GM19463 (cell line): Measurements from ENCODE around the gene ZIC3.

Experiments
- ATAC-seq: cut with Tn5 transposase; IDR thresholded peaks from one replicate; pipeline ENCODE4 v1.9.1; 2021; ENCODE audit warnings: mild to moderate bottlenecking, moderate library complexity; ENCODE audit not compliant: unreplicated experiment

Gene ZIC3

DNA sequence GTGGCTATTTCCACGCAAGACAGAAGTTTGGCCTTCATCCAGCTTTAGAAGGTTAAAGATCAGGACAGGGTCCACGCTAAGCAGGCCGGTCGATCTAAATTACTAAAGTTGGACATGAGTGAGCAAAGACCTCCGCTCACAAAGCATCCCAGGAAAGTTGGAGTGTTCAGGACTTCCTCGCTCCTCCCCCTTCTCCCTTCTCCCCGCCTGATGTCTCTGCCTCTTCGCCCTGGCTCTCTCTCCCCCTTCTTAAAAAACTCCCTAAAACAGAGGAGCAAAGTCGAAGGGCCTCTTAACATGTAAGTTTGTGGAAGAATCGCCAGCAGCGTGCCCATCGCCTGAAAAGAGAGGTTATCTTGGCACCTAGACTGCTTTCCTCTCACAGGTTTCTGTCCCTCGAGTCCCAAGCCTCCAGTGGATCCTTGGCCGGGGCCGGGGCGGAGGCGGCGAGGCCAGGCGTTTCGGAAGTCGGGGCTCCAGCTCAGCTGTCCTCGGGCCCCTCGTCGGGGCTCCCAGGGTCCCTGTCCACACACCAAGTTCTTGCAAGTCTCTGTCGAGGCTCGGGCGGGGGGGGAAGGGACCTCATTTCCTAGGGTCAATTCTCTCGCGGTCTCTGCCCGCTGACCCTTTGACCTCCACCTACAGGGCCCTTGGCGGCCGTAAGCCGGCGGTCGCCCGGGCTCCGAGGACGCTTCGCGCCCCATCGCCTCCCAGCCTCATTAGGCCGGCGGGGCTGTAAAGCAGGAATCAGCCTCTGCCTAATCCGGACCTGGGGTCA lies 7.6 kb downstream of the ZIC3 start:
- no peak for ATAC-seq

DNA sequence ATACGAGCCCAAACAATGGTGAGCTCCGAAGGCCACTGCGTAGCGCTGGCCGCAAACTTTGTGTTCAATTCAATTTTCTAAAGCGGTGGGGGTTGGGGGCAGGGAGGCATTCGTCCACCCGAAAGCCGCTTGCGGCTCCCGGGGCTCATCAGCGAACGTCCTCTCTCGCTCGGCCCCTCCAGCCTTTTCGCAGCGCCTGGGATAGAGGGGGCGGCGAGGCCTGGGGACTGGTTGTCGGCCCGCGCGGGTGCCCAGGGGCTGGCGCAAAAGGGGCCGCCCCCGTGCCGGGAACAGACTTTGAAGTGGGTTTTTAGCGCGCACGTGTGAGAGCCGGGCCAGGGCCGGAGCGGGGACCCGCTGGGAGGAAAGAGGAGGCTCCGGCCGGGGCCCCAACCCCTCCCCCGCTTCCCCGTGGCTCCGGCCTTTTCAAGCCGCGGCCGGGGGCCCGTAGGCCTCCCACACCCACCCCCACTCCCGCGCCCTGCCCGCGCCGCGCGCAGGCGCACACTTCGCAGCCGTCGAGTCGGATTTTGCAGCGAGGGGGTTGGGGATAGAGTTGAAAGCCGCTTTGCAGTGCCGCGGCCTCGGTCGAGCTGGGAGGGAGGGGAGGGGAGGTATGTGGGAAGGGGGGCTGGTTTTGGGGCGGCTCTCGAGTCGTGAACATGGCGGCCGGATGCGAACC lies 8.3 kb downstream of the ZIC3 start:
- no peak for ATAC-seq

DNA sequence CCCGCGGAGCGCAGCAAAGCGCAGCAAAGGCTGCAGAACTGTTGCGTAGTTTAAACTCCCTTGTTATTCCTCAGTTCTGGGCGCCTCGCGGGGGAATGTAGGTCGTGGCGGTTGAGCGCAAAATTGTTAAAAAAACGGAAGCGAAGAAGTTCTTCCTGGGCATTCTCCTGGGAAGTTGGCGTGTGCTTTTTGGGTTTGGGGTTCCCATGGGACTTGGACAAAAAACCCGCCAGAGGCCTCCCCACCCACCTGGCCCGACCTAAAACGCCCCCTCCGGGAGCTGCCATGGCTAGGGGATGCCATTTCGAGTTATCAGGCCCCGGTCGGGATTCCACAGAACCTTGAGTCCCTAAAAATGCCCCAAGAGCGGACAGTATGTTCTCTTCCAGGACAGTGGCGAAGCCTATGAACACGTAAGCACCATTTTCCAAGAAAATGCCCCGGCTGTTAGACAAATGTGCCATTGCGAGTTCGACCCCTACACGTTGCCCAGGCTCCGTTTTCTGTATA lies 8.9 kb downstream of the ZIC3 start:
- no peak for ATAC-seq

DNA sequence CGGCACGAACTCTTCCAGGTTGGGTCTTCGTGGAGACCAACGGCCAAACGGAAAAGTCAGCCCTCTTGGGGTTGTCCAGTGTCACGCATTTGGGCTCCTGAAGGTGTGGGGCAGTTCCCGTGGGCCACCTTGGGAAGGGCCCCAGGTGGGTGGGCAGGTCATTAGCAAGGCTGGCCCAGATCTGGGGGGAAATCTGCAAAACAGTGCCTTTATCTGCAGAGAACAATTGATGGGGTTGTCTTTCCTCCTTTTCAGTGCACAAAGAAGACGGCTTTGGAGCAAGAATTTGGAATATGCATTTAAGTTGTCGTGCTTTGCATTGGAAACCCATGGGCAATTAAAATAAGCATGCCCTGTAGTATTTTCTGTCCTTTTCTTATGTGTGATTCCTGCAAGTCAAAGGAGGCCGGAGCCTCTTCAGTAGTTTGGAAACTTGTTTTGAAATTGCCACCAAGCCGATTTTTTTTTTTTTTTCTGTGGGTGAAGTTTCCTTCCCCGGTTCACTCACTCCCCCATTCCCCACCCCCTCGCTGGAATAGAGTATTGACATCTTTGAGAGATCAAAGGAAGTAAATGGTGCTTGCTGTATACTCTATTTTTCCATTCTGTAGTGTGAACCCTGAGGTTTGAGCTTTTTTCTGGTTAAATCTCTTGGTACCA lies 9.8 kb downstream of the ZIC3 start:
- ATAC-seq: no peak

DNA sequence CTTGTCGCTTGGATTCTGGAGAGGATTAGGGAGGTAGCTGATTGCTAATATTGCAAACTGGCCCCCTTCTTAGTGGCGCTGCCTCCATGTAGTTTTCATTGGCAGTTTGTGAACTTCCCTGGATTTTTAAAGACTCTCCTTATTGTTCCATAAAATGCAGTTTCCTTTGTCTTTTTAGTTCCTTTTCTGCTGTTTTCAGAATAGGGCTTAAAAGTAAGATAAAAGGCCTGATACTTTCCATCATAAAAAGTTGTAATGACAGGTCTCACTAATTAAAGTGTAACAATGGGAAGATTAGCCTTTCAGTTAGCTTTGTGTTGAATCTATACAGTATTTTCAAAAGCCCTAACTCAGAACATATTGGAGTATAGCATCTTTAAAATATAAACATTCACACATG lies 21.2 kb downstream of the ZIC3 start:
- no peak for ATAC-seq

DNA sequence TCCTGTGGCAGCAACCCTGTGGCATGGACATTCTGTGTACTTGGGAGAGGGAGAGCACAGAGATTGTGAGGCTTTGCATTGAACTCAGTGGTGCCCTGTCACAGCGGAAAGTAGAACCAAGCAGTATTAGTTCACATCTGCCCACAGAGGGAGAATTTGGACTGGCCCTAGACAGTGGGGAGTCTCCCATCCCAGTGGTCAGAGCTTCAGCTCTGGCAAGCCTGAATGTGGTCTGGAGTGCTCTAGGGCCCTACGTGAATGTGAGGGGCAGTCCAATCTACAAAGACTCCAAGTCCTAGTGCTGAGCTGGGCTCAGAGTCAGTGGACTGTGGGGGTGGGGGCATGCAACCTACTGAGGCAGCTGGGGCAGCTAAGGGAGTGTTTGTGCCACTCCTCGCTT lies 34.8 kb downstream of the ZIC3 start:
- no peak for ATAC-seq
